Activated B cell treated with CpG ODN at 0.5 μM for 24 hours (primary cell): ENCODE measurements around the gene GDE1. TPM values are rescaled to one million over a fixed set of nuclear protein-coding genes. Genes with fewer than 3 reads are reported as not detected.

Experiments used
- ATAC-seq: fragments of 200-7000 bp; cut with Tn5 transposase; one replicate; pipeline ENCODE4 v1.10.0; 2021; ENCODE audit warnings: low read depth, mild to moderate bottlenecking, moderate library complexity
- CTCF ChIA-PET: fragments of 350-600 bp; sonication (Branson Sonifier 250); formaldehyde crosslinking; loops from one replicate; lab custom pipeline; 2021; ENCODE audit warnings: antibody characterized with exemption; lab: Charles Lee
- POLR2A ChIA-PET: fragments of 350-600 bp; sonication (Branson Sonifier 250); formaldehyde crosslinking; loops from one replicate; lab custom pipeline; 2021; ENCODE audit warnings: antibody characterized with exemption; lab: Charles Lee
- DNase-seq: peaks from one replicate; pipeline ENCODE4 v3.0.0; 2022
- H3K27ac Mint-ChIP-seq: one replicate; pipeline ENCODE4 v1.8.0; 2020; ENCODE audit warnings: mixed read lengths
- H3K27me3 Mint-ChIP-seq: one replicate; pipeline ENCODE4 v1.8.0; 2021; ENCODE audit warnings: mixed read lengths
- H3K36me3 Mint-ChIP-seq: one replicate; pipeline ENCODE4 v1.8.0; 2021; ENCODE audit warnings: low read depth, mixed read lengths
- H3K4me1 Mint-ChIP-seq: one replicate; pipeline ENCODE4 v1.8.0; 2021; ENCODE audit warnings: mixed read lengths
- H3K4me3 Mint-ChIP-seq: one replicate; pipeline ENCODE4 v1.8.0; 2020; ENCODE audit warnings: mild to moderate bottlenecking, mixed read lengths
- H3K9me3 Mint-ChIP-seq: one replicate; pipeline ENCODE4 v1.8.0; 2020; ENCODE audit warnings: mixed read lengths
- CTCF ChIP-seq: fragments of 200-600 bp; IDR thresholded peaks from one replicate; pipeline ENCODE4 v1.8.0; 2022; ENCODE audit warnings: antibody characterized with exemption, mild to moderate bottlenecking
- intact Hi-C: fragments of 100-400 bp; cut with micrococcal nuclease; formaldehyde crosslinking; loops from one replicate; pipeline ENCODE4 v1.15.1; 2024
- total RNA-seq: library from RNA; stranded (reverse); gene quantifications from 2 replicates; pipeline ENCODE4 v1.2.3, GENCODE V29; 2022

Gene GDE1
- total RNA-seq, 1 donor from 2014 or later: 17.0 TPM

- Mint-ChIP-seq H3K27me3 (no peaks in the 10 kb centered on the region), H3K27ac (no peak overlapping the region), H3K36me3 (no peaks in the 10 kb centered on the region), H3K9me3 (no peaks in the 10 kb centered on the region), H3K4me1 (no peaks in the 10 kb centered on the region), H3K4me3 (no peak overlapping the region)
- POLR2A ChIA-PET: no interaction called here
- no peak for ATAC-seq
- intact Hi-C loops: no loop called here
- TF ChIP-seq CTCF: no peak
- CTCF ChIA-PET: no interaction called here
- no peak for DNase-seq
These were observed 37.8 kb downstream of the GDE1 start for GRCh38 chr16:19484096-19484495.

GRCh38 chr16:19482291-19482690 is 39.6 kb downstream of the GDE1 start:
- POLR2A ChIA-PET: no interaction called here
- Mint-ChIP-seq H3K4me3 (no peak overlapping the region), H3K9me3 (no peaks in the 10 kb centered on the region), H3K4me1 (no peaks in the 10 kb centered on the region), H3K36me3 (no peaks in the 10 kb centered on the region), H3K27ac (no peak overlapping the region), H3K27me3 (peaks cover 2% of the 10 kb centered on the region)
- CTCF ChIA-PET: interaction anchor here (1.5 kb wide), 1 partner anchor 21 kb away, joined by 3 read pairs; no protein-coding TSS in a partner anchor
- DNase-seq (no peak), ATAC-seq (no peak)
- TF ChIP-seq CTCF: no peak
- intact Hi-C loops: no loop called here

- DNase-seq (no peak), ATAC-seq (no peak)
- no peaks in the 10 kb centered on the region for H3K36me3 Mint-ChIP-seq
- no peak for TF ChIP-seq CTCF
- H3K4me3 Mint-ChIP-seq: no peak overlapping the region
- no peak overlapping the region for H3K27ac Mint-ChIP-seq
- ChIA-PET POLR2A (no interaction called here), CTCF (interaction anchor here (1.5 kb wide), 1 partner anchor 21 kb away, joined by 3 read pairs; no protein-coding TSS in a partner anchor)
- H3K4me1 Mint-ChIP-seq: no peaks in the 10 kb centered on the region
- H3K9me3 Mint-ChIP-seq: no peaks in the 10 kb centered on the region
- peaks cover 2% of the 10 kb centered on the region for H3K27me3 Mint-ChIP-seq
- intact Hi-C loops: no loop called here
These were observed 40.1 kb downstream of the GDE1 start for GRCh38 chr16:19481769-19482168.

GRCh38 chr16:19481296-19481695 is 40.6 kb downstream of the GDE1 start:
- no peak for TF ChIP-seq CTCF
- Mint-ChIP-seq H3K4me1 (no peaks in the 10 kb centered on the region), H3K9me3 (no peaks in the 10 kb centered on the region), H3K4me3 (no peak overlapping the region), H3K27me3 (peaks cover 3% of the 10 kb centered on the region), H3K27ac (no peak overlapping the region), H3K36me3 (no peaks in the 10 kb centered on the region)
- ChIA-PET POLR2A (no interaction called here), CTCF (interaction anchor here (1.5 kb wide), 1 partner anchor 22 kb away, joined by 3 read pairs; no protein-coding TSS in a partner anchor)
- ATAC-seq (no peak), DNase-seq (no peak)
- intact Hi-C loops: no loop called here

- intact Hi-C loops: no loop called here
These were observed 42.6 kb downstream of the GDE1 start for GRCh38 chr16:19479302-19479721.

More at GRCh38 chr16:19479302-19479721, 42.6 kb downstream of the GDE1 start:
- Mint-ChIP-seq H3K9me3 (no peaks in the 10 kb centered on the region), H3K4me3 (no peak overlapping the region), H3K36me3 (no peaks in the 10 kb centered on the region), H3K4me1 (no peaks in the 10 kb centered on the region), H3K27ac (no peak overlapping the region), H3K27me3 (peaks cover 3% of the 10 kb centered on the region)
- TF ChIP-seq CTCF: no peak
- POLR2A ChIA-PET: no interaction called here
- CTCF ChIA-PET: no interaction called here
- no peak for ATAC-seq
- no peak for DNase-seq
